NB4 (cell line): ENCODE measurements around the gene YAP1.

Experiments used
- CTCF ChIP-seq: IDR thresholded peaks from one replicate; pipeline ENCODE4 v1.5.1; 2012; ENCODE audit warnings: low read depth, low read length
- MAX ChIP-seq: IDR thresholded peaks from 2 replicates; pipeline ENCODE4 v1.6.1; 2011; ENCODE audit warnings: low read depth, low read length
- MYC ChIP-seq: IDR thresholded peaks from 2 replicates; pipeline ENCODE4 v1.6.1; 2011; ENCODE audit warnings: low read depth, low read length
- POLR2A ChIP-seq: IDR thresholded peaks from 2 replicates; pipeline ENCODE4 v1.6.1; 2011; ENCODE audit warnings: mild to moderate bottlenecking; ENCODE audit not compliant: insufficient read length; ENCODE audit errors: extremely low read depth

- TF ChIP-seq CTCF (no peak), POLR2A (no peak), MAX (no peak), MYC (no peak)
Measured at GRCh38 chr11:102144357-102145355, 34.4 kb downstream of the YAP1 start.
